ENCODE data around the gene ARAP1.

GRCh38 chr11:72653649-72654048 is 98.6 kb downstream of the ARAP1 start:
- TF ChIP-seq EZH2 (IDR thresholded peaks at IDR 0.05; ENCODE audit: low read length, unreplicated experiment) = no peak
- TF ChIP-seq CTCF (conservative IDR thresholded peaks at IDR 0.05; ENCODE audit: low read depth, low read length) = no peak

Data from PC-3 (cell line).